ENCODE measurements around the gene THAP12. TPM values are rescaled to one million over a fixed set of nuclear protein-coding genes. Genes with fewer than 3 reads are reported as not detected.

The THAP12 gene
- polyA plus RNA-seq, 3 donors from 2014 or later: 55.5 to 68.1 (median 58.6) TPM

Other genes with a start within 250 kb of the THAP12 start
- gene WNT11, start 174.6 kb downstream of the THAP12 start, polyA plus RNA-seq: 1 to 10 TPM in 2 of 3 donors, under 1 TPM in 1; 0.78 to 2.4 (median 1.4) TPM
- 1 to 10 TPM in 2 of 3 donors, under 1 TPM in 1; 0.13 to 1.3 (median 1.0) TPM for gene GVQW3, start 191 bp upstream of the THAP12 start, polyA plus RNA-seq
- gene EMSY, start 63.9 kb upstream of the THAP12 start, polyA plus RNA-seq: 10 to 100 TPM; 14.4 to 16.9 (median 15.5) TPM

All from immature natural killer cell (primary cell).